Nucleus accumbens (tissue), 56 donors: ENCODE data around the gene AFAP1.
A peak's percentile ranks its signal among the peaks of the same experiment; 100 is the strongest.

ENCODE experiments used
- DNase-seq, 56 donors: peaks; one replicate each; lab custom pipeline; 2025; lab: John Stamatoyannopoulos, UW

The AFAP1 gene

DNA sequence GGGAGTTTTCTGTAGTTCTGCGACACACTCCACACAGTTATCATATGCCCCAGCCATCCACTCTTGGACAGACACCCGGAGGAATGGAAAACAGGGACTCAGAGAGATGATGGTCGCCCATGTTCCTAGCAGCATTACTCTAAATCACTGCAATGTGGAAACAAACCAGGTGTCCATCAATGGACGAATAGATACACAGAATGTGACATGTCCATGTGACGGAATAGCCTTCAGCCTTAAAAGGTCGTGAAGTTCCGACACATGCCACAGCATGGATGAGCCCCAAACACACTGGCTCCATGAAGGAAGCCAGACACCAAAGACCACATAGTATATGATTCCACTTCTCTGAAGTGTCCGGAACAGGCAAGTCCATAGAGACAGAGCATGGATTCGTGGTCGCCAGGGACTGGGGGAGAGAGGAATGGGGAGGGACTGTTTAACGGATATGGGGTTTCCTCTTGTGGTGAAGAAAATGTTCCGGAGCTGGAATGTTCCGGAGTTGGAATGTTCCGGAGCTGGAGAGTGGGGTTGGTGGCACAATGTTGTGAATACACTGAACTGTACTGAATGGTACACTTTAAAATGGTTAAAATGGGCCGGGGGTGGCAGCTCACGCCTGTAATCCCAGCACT, 28.7 kb upstream of the AFAP1 start:
- no peak for DNase-seq

DNA sequence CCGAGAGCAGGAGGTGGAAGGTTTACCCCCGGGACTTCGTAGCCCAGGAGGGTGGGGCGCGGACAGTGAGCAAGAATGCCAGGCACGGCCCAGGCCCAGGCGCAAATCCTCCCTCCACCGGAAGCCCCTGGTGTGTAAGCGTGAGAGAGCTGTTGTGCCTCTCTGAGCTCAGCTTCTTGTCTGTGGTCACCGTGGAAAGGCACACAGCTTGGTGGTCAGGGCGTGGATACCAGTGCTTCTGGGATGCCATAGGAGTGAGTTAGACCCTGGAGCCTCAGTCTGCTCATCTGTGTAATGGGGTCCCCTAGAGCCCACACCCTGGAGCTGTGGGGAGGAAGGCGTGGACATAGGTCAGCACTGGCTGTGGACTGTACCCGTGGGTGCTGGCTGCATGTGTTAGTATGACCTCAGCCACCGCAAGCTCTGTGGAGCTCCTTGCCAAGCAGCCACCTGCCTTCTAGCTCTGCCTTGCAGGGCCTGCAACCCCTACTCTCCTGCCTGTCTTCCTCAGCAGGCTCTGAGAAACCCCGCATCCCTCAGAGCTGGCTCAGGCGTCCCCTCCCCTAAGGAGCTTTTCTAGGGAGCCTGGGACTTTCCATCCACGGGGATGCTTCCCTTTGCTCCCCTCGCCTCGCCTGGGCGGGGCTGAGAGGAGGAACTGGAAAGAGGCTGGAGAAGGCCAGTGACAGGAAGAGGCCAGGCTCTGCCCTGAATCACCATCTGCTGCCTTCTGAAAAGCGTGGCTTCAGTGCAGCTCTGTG, 28.0 kb upstream of the AFAP1 start:
- peak in 2 of 56 donors; percentile 22 to 27 for DNase-seq

DNA sequence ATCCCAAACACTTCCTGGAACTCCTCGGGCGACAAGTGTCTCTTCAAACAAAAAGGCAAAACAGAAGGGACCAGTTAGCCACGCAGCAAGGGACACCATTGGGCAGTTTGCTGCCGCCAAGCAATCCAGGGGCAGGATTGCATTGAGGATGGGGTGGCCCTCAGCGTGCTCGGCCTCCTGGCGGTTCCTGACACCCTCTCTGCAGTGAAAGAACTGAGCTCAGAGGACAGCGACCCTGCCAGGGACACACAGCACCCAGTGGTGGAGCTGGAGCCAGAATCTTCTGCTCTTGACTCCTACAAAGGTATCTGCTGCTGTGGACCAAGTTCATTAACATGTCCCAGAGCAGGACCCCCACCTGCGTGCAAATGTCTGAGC, 27.4 kb upstream of the AFAP1 start:
- no peak for DNase-seq

DNA sequence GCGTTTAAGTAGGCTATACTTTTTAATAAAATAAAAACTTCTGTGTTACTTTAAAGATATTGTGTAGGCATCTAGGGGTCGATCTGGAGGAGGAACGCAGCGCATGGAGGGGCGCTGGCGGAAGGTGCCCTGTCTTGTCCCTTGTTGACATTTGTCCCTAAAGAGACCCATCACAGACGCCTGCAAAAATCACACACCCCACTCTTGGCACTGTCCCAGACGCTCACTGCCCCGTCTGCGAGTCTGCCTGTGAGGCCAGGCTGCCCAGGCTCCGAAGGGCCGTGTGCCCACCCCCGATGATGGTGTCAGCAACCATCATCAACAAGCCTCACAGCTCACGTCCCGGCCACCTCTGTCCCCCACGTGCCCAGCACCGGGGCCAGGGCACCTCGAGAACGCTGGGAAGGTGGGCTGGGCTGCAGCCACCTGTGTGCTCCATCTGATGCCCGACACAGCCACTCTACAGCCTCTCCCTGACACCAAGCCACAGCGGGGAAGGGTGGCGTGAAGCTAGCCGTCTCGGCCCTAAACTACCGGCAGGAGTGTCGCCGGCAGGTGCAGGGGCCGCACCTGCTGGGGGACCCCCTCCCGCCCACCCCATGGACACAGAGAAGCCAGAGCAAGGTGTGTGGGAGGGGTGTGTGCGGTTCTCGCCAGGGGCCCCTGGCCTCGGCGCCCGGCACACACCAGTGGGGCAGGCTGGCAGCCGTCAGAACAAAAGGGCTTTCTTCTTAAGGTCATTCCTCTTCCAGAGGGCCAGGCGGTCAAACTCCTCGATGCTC, 26.8 kb upstream of the AFAP1 start:
- no peak for DNase-seq

DNA sequence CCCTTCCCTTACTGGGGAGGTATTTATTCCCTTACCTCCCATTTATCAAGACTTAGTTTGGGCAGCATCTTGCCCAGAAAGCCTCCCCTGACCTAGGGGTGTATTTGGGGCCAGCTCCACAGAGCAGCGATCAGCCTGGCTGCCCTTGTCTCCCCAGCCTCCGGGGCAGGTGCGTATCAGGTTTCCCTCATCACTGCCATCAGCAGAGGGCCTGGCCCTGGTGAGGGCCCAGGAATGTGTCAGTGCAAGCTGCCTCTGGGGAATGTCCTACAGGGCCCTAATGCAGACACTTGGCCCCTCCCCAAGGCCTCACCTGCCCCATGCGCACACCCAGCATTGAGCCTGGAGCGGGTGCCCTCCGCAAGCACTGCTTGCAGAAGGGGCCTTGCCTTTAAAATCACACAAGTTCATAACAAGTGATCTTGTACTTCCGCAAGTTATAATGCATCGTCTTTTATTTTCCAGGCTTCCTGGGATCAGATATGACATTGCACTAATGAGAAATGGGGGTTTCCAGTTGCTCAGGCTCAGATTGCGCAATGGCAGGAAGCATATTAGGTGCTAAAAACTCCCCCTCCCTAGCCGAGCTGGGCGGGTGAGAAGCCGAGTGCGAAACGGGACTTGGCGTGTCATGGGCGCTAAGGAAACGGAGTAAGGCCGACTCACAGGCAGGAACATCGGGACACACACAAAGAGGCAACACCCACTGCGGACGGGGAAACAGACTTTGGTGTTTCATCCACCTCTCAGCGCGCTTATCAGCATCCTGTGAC, 25.4 kb upstream of the AFAP1 start:
- peak in 7 of 56 donors; percentile 14 to 69 (median 37) for DNase-seq

DNA sequence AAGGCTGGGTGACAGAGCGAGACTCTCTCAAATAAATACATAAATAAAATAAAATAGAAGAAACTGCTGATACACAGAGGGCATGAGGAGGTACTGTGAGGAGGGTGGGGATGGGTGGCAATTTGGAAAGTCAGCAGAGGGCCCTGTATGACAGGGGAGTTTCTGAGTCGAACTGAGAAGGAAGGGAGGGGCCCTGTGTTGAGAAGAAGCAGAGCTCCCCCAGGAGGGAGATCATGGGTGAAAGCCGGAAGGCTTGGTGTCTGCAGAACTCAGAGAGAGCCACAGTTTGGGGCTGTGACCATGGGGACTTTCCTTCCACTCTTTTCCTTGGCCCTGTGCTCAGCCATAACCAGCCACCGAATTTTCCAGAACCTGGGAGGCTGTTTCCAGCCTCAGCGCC, 24.8 kb upstream of the AFAP1 start:
- DNase-seq = no peak

DNA sequence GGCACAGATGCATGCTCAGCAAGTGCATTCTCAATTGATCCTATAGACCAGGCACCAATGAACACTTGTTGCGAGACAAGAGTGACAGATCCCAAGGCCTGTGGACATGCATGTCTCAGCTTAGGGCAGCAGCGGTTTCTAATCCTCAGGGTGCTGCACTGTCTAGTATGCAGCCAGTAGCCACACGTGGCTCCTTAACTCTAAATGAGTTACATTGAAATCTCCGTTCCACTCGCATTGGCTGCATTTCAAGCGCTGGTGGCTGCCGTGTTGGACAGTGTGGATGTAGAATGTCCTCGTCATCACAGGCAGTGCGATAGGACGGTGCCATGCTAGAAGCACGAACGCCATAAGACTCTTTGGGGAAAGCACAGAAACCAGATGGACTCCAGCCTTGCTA, 24.0 kb upstream of the AFAP1 start:
- no peak for DNase-seq

DNA sequence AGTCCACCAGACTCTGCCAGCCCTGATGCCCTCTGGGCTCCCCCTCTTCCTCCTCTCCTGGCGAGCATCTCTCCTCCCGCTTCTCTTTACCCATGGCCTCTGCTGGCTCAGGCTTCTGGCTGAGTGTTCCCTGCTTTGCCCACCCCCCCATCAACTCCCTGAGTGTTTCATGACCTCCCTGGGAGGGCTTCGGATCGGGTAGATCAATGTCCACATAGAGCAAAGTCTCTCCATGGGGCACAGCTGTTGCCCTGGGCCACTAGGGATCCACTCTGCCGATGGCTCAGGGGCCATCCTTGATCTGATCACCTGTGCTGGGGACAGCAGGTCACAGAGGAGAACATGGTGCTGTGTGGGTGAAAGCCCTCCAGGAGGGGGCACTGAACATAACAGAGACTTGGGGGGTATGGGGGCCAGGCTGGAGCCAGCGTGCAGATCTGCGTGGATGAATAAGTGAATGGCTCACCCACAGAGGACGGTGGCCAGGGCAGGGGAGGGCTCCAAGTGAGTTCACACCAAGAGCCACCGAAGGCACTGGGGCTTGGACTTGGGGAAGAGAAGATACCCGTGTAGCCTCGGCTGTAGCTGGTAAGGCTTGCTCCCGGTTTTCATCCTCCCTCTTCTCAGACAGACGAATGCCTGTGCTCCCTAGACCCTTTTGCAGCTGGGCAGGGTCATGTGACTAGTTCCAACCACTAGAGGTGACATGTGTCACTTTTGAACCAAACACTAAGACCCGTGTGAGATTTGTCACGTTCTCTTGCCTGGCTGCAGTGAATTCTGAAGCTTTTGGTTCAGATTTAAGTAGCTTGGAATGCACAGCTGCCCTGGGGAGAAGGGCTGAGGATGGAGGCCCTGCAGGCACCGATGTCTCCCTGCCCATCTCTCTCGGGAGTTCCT, 23.2 kb upstream of the AFAP1 start:
- DNase-seq = peak in 2 of 56 donors; percentile 15 to 27

DNA sequence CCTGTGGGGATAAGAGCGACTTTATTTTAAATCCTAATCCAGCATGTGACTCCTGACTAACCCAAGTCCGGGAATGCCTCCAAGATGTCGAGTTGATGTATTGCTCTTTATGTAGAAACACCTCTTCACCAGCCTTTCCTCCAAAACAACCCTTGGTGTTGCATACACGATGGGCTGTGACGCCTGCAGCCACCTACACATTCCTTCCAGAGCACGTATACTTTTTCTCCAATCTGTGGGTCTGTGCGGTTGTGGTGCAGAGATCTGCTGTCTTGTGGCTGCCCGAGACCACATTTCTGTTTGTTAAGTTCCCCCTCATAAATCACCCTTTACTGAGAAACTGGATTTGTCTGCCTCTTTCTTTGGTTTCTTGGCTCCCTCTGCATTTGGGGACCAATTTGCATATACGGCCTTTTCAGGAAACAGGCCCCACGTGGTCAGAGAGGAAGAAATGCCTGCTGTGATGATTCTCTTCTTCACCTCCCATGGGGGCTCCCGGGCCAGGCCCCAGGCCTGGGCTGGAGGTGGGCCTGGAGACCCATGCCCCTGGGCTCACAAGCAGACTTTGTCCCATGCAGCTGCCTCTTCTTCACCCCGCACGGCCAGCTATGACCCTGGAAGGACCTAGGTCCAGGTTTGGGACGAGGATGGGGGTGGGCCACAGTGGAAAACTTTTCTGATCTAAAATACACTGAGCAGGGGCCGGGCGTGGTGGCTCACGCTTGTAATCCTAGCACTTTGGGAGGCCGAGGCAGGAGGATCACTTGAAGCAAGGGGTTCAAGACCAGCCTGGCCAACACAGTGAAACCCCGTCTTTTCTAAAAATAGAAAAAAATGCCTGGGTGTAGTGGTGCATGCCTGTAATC, 21.4 kb upstream of the AFAP1 start:
- DNase-seq = peak in 5 of 56 donors; percentile 11 to 57 (median 41)

DNA sequence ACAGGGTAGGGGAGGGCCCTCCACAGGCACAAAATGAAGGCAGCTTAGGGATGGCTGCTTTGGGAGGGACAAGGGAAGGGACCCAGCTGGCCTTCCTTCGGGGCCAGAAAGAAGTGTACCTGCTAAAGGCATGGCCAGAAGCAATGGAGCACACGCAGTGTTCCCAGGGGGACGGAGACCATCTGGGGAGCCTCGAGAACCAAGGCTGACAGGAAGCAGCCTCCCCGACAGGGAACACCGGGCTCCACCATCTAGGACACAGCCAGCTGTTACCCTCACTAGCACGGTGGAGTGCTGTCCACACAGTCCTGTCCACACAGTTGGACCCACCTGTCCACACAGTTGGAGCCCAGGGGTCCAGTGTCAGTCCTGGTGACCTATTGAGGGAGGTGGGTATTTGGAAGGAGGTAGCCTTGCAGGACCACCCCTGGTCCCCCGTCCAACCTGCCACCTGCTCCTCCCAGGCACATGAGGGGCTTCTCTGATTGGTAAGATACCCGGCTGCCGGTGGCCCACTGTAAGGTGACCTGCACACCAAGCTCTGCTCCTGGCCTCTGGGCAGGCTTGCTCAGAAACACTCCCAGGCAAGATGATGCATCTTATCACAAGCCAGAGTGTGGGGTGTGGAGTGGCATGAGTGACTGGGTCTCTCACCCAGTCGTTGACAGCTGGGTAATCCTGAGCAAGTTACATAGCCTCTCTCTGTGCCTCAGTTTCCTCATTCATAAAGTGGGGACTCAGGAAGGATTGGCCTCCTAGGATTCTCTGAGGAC, 20.5 kb upstream of the AFAP1 start:
- DNase-seq = no peak

DNA sequence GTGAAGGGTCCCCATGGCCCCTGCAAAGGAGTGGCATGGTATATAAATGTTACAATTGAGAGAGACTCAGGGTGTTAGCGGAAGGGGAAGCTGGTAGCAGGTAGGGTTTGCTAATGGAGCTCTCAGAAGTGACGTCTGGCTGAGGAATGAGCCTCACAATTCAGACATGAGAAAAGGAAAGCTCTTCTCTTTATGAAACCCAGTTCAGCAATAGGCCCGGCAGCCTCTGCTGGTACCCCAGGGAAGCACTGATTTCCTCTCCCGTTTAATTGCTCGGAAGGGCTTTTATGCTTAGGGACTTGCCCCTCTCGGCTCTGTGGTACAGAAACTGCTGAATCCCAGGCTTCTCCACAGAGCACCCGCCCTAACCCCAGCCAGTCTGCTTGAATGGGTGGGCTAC, 19.4 kb upstream of the AFAP1 start:
- DNase-seq = no peak

DNA sequence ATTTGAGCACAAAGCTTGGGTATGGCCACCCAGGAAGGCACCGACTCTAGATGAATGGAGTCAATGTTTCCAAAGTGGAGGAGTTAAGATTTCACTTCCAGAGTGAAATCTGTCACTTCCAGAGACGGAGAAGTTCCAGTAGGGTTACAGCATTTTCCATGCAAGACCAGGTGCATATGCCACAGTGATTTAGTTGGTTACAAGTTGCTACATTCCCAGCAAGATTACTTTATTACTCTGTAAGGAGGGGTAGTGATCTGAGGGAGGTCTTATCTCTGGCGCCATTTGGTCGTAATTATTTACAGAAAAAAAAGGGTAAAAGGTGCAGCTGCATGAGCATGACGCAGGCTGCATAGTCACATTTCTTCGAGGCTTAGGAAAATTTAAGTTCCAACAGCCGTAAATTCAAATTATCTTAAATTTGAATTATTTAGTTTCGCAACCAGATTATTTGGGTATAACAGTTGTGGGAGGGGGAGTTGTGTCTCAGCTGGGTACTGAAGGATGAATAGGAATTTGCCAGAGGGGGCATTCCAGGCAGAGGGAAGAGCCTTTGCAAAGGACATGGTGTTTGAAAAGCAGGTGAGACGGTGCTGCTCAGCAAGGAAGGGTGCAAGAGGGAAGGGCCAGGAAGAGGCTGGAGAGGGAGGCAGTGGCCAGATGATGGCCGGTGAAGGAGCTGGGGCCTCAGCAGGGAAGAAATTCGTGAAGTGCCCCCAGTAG, 17.4 kb upstream of the AFAP1 start:
- no peak for DNase-seq

DNA sequence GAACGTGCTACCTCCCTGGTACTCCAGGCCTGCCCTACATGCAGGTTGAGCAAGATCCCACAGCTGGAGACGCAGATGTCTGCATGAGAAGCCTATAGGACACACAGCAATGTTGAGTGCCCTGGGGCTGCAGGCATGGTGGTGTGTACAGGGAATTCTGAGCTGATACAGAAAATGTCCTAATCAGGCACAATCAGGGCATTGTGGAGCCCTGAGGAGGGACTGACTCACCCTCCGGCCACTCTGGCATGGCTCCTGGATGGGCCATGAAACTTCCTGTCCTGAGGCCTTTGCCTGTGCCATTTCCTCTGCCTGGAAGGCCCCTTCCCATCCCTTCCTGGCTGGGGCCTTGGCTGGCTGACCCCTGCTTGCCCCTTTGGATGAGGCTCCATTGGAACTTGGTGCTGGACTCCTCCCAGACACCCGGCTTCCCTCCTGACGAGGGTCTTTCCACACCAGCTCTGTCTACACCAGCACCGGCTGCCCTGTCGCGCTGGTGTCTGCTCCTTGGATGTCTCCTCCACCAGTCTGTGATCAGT, 16.7 kb upstream of the AFAP1 start:
- peak in 19 of 56 donors; percentile 17 to 85 (median 39) for DNase-seq

DNA sequence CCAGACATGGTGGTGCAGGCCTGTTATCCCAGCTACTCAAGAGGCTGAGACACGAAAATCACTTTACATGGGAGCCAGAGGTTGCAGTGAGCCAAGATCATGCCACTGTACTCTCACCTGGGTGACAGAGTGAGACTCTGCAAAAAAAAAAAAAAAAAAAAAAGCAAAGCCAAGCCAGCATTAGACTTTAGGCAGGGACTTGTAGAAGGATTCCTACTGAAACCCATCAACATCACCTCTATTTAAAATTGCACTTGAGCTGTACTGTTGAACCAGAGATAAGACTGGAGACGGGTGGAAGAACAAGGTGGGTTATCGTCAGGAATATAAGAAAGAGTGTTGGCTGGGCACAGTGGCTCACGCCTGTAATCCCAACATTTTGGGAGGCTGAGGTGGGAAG, 15.7 kb upstream of the AFAP1 start:
- DNase-seq = no peak

DNA sequence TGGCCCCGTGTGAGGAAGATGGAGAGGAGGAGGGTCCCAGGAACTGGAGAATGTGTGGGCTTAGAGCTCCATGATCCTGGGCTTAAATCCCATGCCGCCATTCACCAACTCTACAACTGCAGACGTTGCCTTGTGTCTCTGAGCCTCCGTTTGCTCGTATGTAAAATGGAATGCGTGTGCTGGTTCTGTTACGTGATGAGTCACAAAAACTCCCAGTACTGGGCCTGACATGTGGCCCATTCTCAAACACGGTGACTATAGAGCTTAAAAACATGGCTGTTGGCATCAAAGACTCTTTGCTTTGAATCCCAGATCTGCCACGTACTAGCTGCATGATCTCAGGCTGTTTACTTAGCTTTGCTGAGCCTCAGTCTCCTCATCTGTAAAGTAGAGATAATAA, 13.0 kb upstream of the AFAP1 start:
- no peak for DNase-seq

DNA sequence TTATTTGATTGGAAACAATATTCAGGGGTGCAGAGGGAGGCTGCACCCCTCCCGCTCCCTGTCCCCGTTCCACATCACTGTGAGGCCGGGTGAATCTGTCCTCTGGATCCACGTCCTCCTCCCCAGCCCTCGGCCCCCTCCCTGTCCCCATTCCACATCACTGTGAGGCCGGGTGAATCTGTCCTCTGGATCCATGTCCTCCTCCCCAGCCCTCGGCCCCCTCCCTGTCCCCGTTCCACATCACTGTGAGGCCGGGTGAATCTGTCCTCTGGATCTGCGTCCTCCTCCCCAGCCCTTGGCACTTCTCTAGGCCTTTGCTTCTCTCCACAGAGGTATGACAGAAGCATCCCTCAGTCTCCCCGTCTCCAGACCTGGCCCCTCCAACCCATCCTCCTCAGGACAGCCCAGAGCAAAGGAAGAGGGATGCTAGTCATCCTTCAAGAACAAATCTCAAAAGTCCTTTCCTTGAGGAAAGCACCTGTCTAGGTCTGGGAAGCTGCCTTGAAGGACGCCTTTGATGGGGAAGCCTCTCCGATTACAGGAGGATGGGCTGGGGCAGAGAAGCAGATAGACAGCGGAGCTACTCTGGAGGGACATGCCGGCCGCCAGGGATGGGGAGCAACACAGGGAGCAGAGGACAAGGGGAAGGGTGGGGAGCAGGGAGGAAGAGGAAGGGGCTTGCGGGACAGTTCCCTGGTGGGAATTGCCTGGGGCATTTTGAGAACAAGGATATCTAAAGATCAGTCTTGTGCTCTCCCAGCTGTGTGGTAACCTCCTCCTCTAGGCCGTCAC, 10.8 kb upstream of the AFAP1 start:
- DNase-seq = no peak
